Measurements from ENCODE around the gene CCDC88B.

DNA sequence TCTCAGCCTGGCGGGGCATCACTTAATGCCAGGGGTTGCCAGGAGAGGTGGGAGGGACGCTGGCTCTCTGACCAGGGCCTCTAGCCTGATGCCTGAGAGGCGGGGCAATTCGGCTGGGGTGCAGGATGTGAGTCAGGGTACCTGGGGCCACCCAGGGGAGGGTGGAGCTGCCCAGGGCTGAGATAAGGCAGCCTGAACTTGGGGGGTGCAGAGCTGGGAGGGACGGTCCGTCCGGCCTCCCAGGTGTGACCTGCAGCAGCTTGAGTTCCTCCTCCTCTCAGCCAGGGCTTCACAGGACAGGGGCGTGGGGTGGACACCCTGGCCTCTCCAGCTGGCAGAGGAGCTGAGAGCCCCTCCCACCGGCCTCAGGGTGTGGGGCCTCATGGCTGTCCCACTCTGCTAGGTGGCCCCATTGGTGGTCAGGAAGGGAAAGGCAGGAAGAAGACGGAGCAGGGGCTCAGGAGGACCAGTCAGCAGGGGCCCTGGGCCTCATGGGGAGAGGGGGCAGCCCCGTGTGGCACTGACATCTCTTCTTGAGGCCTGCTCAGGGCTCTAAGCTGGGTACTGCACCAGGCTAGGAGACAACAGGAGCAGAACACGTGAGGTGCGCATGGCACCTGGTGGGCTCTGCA lies 18.0 kb downstream of the CCDC88B start:
- TF ChIP-seq EZH2 (IDR thresholded peaks at IDR 0.05; ENCODE audit: insufficient read depth, poor library complexity, severe bottlenecking) (no peak), EZH2phosphoT487 (IDR thresholded peaks at IDR 0.05; ENCODE audit: insufficient read depth, low read depth) (no peak)
